Astrocyte (in vitro differentiated cells and primary cell): Measurements from ENCODE around the gene MSS51. TPM values are rescaled to one million over a fixed set of nuclear protein-coding genes. Genes with fewer than 3 reads are reported as not detected.

Experiments used
- DNase-seq: peaks from one replicate; pipeline ENCODE4 v3.0.0-alpha.2; 2010; ENCODE audit warnings: low read depth
- FAIRE-seq: peaks from 2 replicates; lab custom pipeline; 2011; peaks lifted over from hg19 to GRCh38; lab: Jason Lieb, UNC
- H2AFZ ChIP-seq: 2 replicates; pipeline ENCODE4 v1.6.0; 2012; ENCODE audit warnings: low read depth, low read length, inconsistent platforms
- H3K27ac ChIP-seq: 2 replicates; pipeline ENCODE4 v1.5.1; 2011; ENCODE audit warnings: low read depth, low read length, inconsistent platforms
- H3K27me3 ChIP-seq: 2 replicates; pipeline ENCODE4 v1.6.0; 2011; ENCODE audit warnings: low read length, inconsistent platforms; ENCODE audit not compliant: insufficient read depth
- H3K36me3 ChIP-seq: 2 replicates; pipeline ENCODE4 v1.5.1; 2011; ENCODE audit warnings: low read length, inconsistent platforms; ENCODE audit not compliant: insufficient read depth
- H3K4me1 ChIP-seq: 2 replicates; pipeline ENCODE4 v1.5.1; 2011; ENCODE audit warnings: low read length, inconsistent platforms; ENCODE audit not compliant: insufficient read depth
- H3K4me2 ChIP-seq: 2 replicates; pipeline ENCODE4 v1.6.0; 2012; ENCODE audit warnings: low read length, inconsistent platforms
- H3K4me3 ChIP-seq: 2 replicates; pipeline ENCODE4 v1.5.1; 2011; ENCODE audit warnings: low read depth, mild to moderate bottlenecking, low read length, inconsistent platforms; ENCODE audit not compliant: insufficient read depth
- H3K79me2 ChIP-seq: 2 replicates; pipeline ENCODE4 v1.6.0; 2012; ENCODE audit warnings: mild to moderate bottlenecking, low read length, inconsistent platforms; ENCODE audit not compliant: insufficient read depth
- H3K9ac ChIP-seq: 2 replicates; pipeline ENCODE4 v1.6.0; 2012; ENCODE audit warnings: mild to moderate bottlenecking, low read length, inconsistent platforms
- H3K9me3 ChIP-seq: 2 replicates; pipeline ENCODE4 v1.5.1; 2012; ENCODE audit warnings: low read depth, mild to moderate bottlenecking, low read length, inconsistent platforms; ENCODE audit not compliant: insufficient read depth
- H4K20me1 ChIP-seq: 2 replicates; pipeline ENCODE4 v1.6.0; 2012; ENCODE audit warnings: low read length, inconsistent platforms; ENCODE audit not compliant: insufficient read depth
- H3K27ac Mint-ChIP-seq: one replicate; pipeline ENCODE4 v1.8.0; 2021; ENCODE audit warnings: mild to moderate bottlenecking, mixed read lengths; ENCODE audit not compliant: unreplicated experiment
- H3K27me3 Mint-ChIP-seq: one replicate; pipeline ENCODE4 v1.8.0; 2021; ENCODE audit warnings: low read depth, mixed read lengths; ENCODE audit not compliant: unreplicated experiment
- H3K36me3 Mint-ChIP-seq: one replicate; pipeline ENCODE4 v1.8.0; 2021; ENCODE audit warnings: low read depth, mixed read lengths; ENCODE audit not compliant: unreplicated experiment
- H3K4me1 Mint-ChIP-seq: one replicate; pipeline ENCODE4 v1.8.0; 2021; ENCODE audit warnings: low read depth, mixed read lengths; ENCODE audit not compliant: unreplicated experiment
- H3K4me3 Mint-ChIP-seq: one replicate; pipeline ENCODE4 v1.8.0; 2021; ENCODE audit warnings: mild to moderate bottlenecking, moderate library complexity, mixed read lengths; ENCODE audit not compliant: unreplicated experiment
- H3K9me3 Mint-ChIP-seq: one replicate; pipeline ENCODE4 v1.8.0; 2021; ENCODE audit warnings: mild to moderate bottlenecking, mixed read lengths; ENCODE audit not compliant: unreplicated experiment
- EZH2 ChIP-seq: IDR thresholded peaks from 2 replicates; pipeline ENCODE4 v1.6.1; 2012; ENCODE audit warnings: mild to moderate bottlenecking, low read length, inconsistent platforms; ENCODE audit not compliant: insufficient read depth
- total RNA-seq: library from RNA; stranded (reverse); gene quantifications from 2 replicates; pipeline ENCODE4 v1.2.1, GENCODE V29; 2021
- TF ChIP-seq, protein P1 (sequence below): IDR thresholded peaks from 2 replicates; pipeline ENCODE4 v1.5.1; 2011; ENCODE audit warnings: low read depth, mild to moderate bottlenecking, inconsistent platforms, low read length, moderate library complexity; ENCODE audit not compliant: insufficient read depth

MSS51 gene
- total RNA-seq, 1 donor from 2014 or later, result 1.1 TPM

DNA sequence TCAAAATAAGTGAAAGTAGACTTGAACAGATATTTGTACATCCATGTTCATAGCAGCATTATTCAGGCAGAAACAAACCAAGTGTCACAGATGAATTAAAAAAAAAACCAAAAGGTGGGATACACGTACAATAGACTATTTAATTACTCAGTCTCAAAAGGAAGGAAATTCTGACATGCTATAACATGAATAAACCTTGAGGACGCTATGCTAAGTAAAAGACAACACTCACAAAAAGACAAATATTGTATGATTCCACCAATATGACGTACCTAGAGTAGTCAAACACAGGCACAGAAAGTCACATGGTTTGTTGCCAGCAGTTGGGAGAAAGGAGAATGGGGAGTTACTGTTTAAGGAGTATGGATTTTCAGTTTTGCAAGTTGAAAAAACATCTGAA, 56.7 kb downstream of the MSS51 start:
- Histone ChIP-seq H3K4me3 (no peak overlapping the region), H3K4me1 (no peaks in the 10 kb centered on the region), H3K79me2 (no peaks in the 10 kb centered on the region), H3K27me3 (no peaks in the 10 kb centered on the region), H3K27ac (no peak overlapping the region), H4K20me1 (no peaks in the 10 kb centered on the region), H3K36me3 (peaks cover 41% of the 10 kb centered on the region), H3K4me2 (no peak overlapping the region), H2AFZ (no peak overlapping the region), H3K9ac (no peak overlapping the region), H3K9me3 (no peaks in the 10 kb centered on the region)
- DNase-seq, result no peak
- Mint-ChIP-seq H3K27ac (no peak overlapping the region), H3K36me3 (peaks cover 15% of the 10 kb centered on the region), H3K4me1 (no peaks in the 10 kb centered on the region), H3K27me3 (no peaks in the 10 kb centered on the region), H3K4me3 (no peak overlapping the region), H3K9me3 (no peaks in the 10 kb centered on the region)
- no peak for TF ChIP-seq EZH2
- TF ChIP-seq, protein P1, sequence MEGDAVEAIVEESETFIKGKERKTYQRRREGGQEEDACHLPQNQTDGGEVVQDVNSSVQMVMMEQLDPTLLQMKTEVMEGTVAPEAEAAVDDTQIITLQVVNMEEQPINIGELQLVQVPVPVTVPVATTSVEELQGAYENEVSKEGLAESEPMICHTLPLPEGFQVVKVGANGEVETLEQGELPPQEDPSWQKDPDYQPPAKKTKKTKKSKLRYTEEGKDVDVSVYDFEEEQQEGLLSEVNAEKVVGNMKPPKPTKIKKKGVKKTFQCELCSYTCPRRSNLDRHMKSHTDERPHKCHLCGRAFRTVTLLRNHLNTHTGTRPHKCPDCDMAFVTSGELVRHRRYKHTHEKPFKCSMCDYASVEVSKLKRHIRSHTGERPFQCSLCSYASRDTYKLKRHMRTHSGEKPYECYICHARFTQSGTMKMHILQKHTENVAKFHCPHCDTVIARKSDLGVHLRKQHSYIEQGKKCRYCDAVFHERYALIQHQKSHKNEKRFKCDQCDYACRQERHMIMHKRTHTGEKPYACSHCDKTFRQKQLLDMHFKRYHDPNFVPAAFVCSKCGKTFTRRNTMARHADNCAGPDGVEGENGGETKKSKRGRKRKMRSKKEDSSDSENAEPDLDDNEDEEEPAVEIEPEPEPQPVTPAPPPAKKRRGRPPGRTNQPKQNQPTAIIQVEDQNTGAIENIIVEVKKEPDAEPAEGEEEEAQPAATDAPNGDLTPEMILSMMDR, result no peak
- FAIRE-seq, result no peak

Other genes with a start within 250 kb of the MSS51 start
- gene DNAJC9, start 186.3 kb downstream of the MSS51 start, total RNA-seq, result 18.9 and 23.3 TPM in 2 replicates
- gene MRPS16, start 180.9 kb downstream of the MSS51 start, total RNA-seq, result 57.5 and 67.0 TPM in 2 replicates
- 1.2 and 1.3 TPM in 2 replicates for gene CFAP70, start 74.7 kb downstream of the MSS51 start, total RNA-seq
- gene ANXA7, start 19.5 kb downstream of the MSS51 start, total RNA-seq, result 74.7 and 79.6 TPM in 2 replicates
- gene PPP3CB, start 62.5 kb upstream of the MSS51 start, total RNA-seq, result 29.2 and 30.8 TPM in 2 replicates
- gene USP54, start 157.8 kb upstream of the MSS51 start, total RNA-seq, result 70.4 and 85.9 TPM in 2 replicates
- 2.2 TPM in 2 replicates for gene MYOZ1, start 207.9 kb upstream of the MSS51 start, total RNA-seq
- 1.0 and 1.2 TPM in 2 replicates for gene SYNPO2L, start 222.5 kb upstream of the MSS51 start, total RNA-seq